Endothelial cell of umbilical vein (primary cell): Measurements from ENCODE around the gene CPSF3. TPM values are rescaled to one million over a fixed set of nuclear protein-coding genes. Genes with fewer than 3 reads are reported as not detected.

Experiments
- BruUV-seq: library from RNA; stranded (reverse); fragments of 400-500 nt; replicated peaks from 2 replicates; lab custom pipeline; 2021; lab: Mats Ljungman, UMichigan
- CTCF ChIA-PET: fragments of 300-600, 350-600 bp; sonication (Branson Sonifier 250); formaldehyde crosslinking; loops from one replicate; lab custom pipeline; 2021; ENCODE audit warnings: antibody characterized with exemption, inconsistent platforms; lab: Charles Lee
- POLR2A ChIA-PET: fragments of 300-600, 350-600 bp; sonication (Branson Sonifier 250); formaldehyde crosslinking; loops from one replicate; lab custom pipeline; 2021; ENCODE audit warnings: antibody characterized with exemption, inconsistent platforms; lab: Charles Lee
- DNase-seq: peaks from one replicate; pipeline ENCODE4 v3.0.0-alpha.2; 2011; ENCODE audit warnings: low read depth, low spot score
- FAIRE-seq: peaks from 2 replicates; lab custom pipeline; 2011; peaks lifted over from hg19 to GRCh38; lab: Jason Lieb, UNC
- H2AFZ ChIP-seq: 2 replicates; pipeline ENCODE4 v1.6.0; 2012; ENCODE audit warnings: low read depth, low read length, control low read depth, inconsistent platforms
- H3K27ac ChIP-seq: 2 replicates; pipeline ENCODE4 v1.5.1; 2011; ENCODE audit warnings: low read depth, mild to moderate bottlenecking, control low read depth, low read length, moderate library complexity; ENCODE audit not compliant: insufficient read depth
- H3K27me3 ChIP-seq, 2 experiments: 2 replicates each; pipeline versions ENCODE4 v1.6.0 to v1.6.1; 2011; ENCODE audit warnings: low read length in 2 of 2, mixed read lengths in 1 of 2; ENCODE audit not compliant: control insufficient read depth in 2 of 2, insufficient read depth in 2 of 2
- H3K36me3 ChIP-seq, 2 experiments: 2 replicates in 1 of 2; 3 replicates in 1 of 2; pipeline ENCODE4 v1.5.1; 2011; ENCODE audit warnings: low read length in 2 of 2, mild to moderate bottlenecking in 1 of 2, moderate library complexity in 1 of 2; ENCODE audit not compliant: control insufficient read depth in 2 of 2, insufficient read depth in 2 of 2; ENCODE audit errors: extremely low read depth in 1 of 2
- H3K4me1 ChIP-seq: 3 replicates; pipeline ENCODE4 v1.5.1; 2011; ENCODE audit warnings: mild to moderate bottlenecking, low read length; ENCODE audit not compliant: control insufficient read depth, insufficient read depth; ENCODE audit errors: extremely low read depth
- H3K4me2 ChIP-seq: 2 replicates; pipeline ENCODE4 v1.6.1; 2011; ENCODE audit warnings: low read length, control low read depth, mixed read lengths; ENCODE audit not compliant: insufficient read depth
- H3K4me3 ChIP-seq, 3 experiments: fragments of 200-600 bp in 1 of 3; sonication (generic), shearing (Covaris generic) in 1 of 3; replicated peaks in 1 of 3; 2 replicates each; pipeline ENCODE4 v1.5.1; 2011 to 2016; ENCODE audit warnings: control low read depth in 3 of 3, low read length in 3 of 3, mild to moderate bottlenecking in 2 of 3, inconsistent platforms in 1 of 3, low read depth in 1 of 3, moderate library complexity in 1 of 3; ENCODE audit not compliant: insufficient read depth in 1 of 3
- H3K79me2 ChIP-seq: 2 replicates; pipeline ENCODE4 v1.6.0; 2012; ENCODE audit warnings: low read length, inconsistent platforms; ENCODE audit not compliant: control insufficient read depth, insufficient read depth
- H3K9ac ChIP-seq: replicated peaks from 2 replicates; pipeline ENCODE3; 2011; ENCODE audit warnings: low read length, control low read depth; ENCODE audit not compliant: insufficient read depth; ENCODE audit errors: extremely low read depth
- H3K9me1 ChIP-seq: replicated peaks from 3 replicates; pipeline ENCODE4 v1.6.0; 2011; ENCODE audit warnings: mild to moderate bottlenecking, low read length; ENCODE audit not compliant: control insufficient read depth, insufficient read depth; ENCODE audit errors: extremely low read depth
- H3K9me3 ChIP-seq: replicated peaks from 2 replicates; pipeline ENCODE4 v1.5.1; 2012; ENCODE audit warnings: low read length, inconsistent platforms; ENCODE audit not compliant: control insufficient read depth, insufficient read depth
- H4K20me1 ChIP-seq: replicated peaks from 2 replicates; pipeline ENCODE3; 2011; ENCODE audit warnings: mild to moderate bottlenecking, low read length; ENCODE audit not compliant: control insufficient read depth, insufficient read depth; ENCODE audit errors: extremely low read depth
- EZH2 ChIP-seq: IDR thresholded peaks from 2 replicates; pipeline ENCODE4 v1.6.1; 2012; ENCODE audit warnings: borderline replicate concordance, low read depth, mild to moderate bottlenecking, moderate library complexity, low read length, inconsistent platforms; ENCODE audit not compliant: severe bottlenecking
- FOS ChIP-seq: IDR thresholded peaks from 2 replicates; pipeline ENCODE4 v1.6.1; 2011; ENCODE audit warnings: mild to moderate bottlenecking, low read length, moderate library complexity, borderline replicate concordance; ENCODE audit not compliant: insufficient read depth
- GATA2 ChIP-seq: IDR thresholded peaks from 2 replicates; pipeline ENCODE4 v1.7.0; 2011; ENCODE audit warnings: low read depth, mild to moderate bottlenecking, moderate library complexity, mixed read lengths, low read length; ENCODE audit not compliant: insufficient read length, insufficient read depth
- JUN ChIP-seq: IDR thresholded peaks from 2 replicates; pipeline ENCODE4 v1.6.1; 2011; ENCODE audit warnings: borderline replicate concordance, low read depth; ENCODE audit not compliant: insufficient read length, insufficient read depth
- MYC ChIP-seq: IDR thresholded peaks from one replicate; pipeline ENCODE4 v1.6.1; 2011; ENCODE audit warnings: mild to moderate bottlenecking, low read depth, low read length
- POLR2A ChIP-seq: IDR thresholded peaks from 2 replicates; pipeline ENCODE4 v1.6.1; 2012; ENCODE audit warnings: low read depth, mild to moderate bottlenecking, control low read depth, low read length
- POLR2AphosphoS5 ChIP-seq: IDR thresholded peaks from 2 replicates; pipeline ENCODE4 v1.6.1; 2012; ENCODE audit warnings: low read depth, mild to moderate bottlenecking, control low read depth, low read length, moderate library complexity; ENCODE audit not compliant: insufficient read depth
- dilution Hi-C: fragments of 300-500 bp; cut with MboI; formaldehyde crosslinking; loops from one replicate; pipeline ENCODE4 v1.15.0; 2019; ENCODE audit warnings: low sequenced_read_pairs; ENCODE audit not compliant: extremely low pct_ligation_motif_present
- intact Hi-C: fragments of 100-400 bp; cut with micrococcal nuclease; formaldehyde crosslinking; loops from one replicate; pipeline ENCODE4 v1.10.0; 2022
- polyA plus RNA-seq, 4 experiments: library from polyadenylated mRNA; depleted of rRNA in 3 of 4; stranded (reverse) in 3 of 4; unstranded in 1 of 4; fragments of >200 nt; gene quantifications; 2 replicates each; pipeline versions ENCODE4 v1.2.1 to v1.2.3, GENCODE V29; 2011 to 2012; ENCODE audit warnings: missing spikeins in 1 of 4
- total RNA-seq: library from RNA; stranded (reverse); gene quantifications from 2 replicates; pipeline ENCODE4 v1.2.3, GENCODE V29; 2021
- TF ChIP-seq, protein P1 (sequence below), 2 donors: IDR thresholded peaks; 1 replicate in 1 of 2; 2 replicates in 1 of 2; pipeline ENCODE4 v1.5.1; 2011; ENCODE audit warnings: low read length in 2 of 2, mild to moderate bottlenecking in 2 of 2, moderate library complexity in 2 of 2, control low read depth in 1 of 2, inconsistent platforms in 1 of 2, low read depth in 1 of 2; ENCODE audit not compliant: insufficient read depth in 1 of 2; ENCODE audit errors: extremely low read depth in 1 of 2
- TF ChIP-seq, protein P2 (sequence below): IDR thresholded peaks from 2 replicates; pipeline ENCODE4 v1.6.1; 2011; ENCODE audit not compliant: insufficient read depth, insufficient read length

CPSF3 gene
- total and polyA plus RNA-seq, 2 donors (not counting 3 experiments of a cell fraction or from before 2014, with no cell fraction given), result 13.7 to 35.6 TPM

DNA sequence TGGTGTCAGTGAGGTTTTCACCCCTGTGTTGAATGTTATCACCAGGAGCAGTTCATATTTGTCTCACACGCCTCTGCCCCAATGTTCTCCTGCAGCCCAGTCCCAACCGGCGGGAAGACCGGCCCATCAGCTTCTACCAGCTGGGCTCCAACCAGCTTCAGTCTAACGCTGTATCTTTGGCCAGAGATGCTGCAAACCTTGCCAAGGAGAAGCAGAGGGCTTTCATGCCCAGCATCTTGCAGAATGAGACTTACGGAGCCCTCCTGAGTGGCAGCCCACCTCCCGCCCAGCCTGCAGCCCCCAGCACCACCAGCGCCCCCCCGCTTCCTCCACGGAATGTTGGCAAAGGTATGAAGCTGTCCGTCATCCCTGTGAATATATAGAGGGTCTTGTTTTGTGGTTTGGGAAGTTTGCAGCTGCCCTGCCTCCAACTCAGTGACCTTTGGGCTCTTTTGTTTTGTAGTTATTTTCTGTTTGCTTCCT is 35.2 kb upstream of the CPSF3 start:
- ChIA-PET CTCF (no interaction called here), POLR2A (no interaction called here)
- Histone ChIP-seq H3K9me1 (no peaks in the 10 kb centered on the region), H3K27me3 (no peaks in the 10 kb centered on the region), H3K4me2 (no peak overlapping the region), H3K36me3 (peaks cover 33 to 58% of the 10 kb centered on the region in 2 experiments), H3K4me3 (no peak overlapping the region), H3K4me1 (no peaks in the 10 kb centered on the region), H3K79me2 (no peaks in the 10 kb centered on the region), H4K20me1 (no peaks in the 10 kb centered on the region), H3K27ac (no peak overlapping the region), H2AFZ (no peak overlapping the region), H3K9me3 (no peaks in the 10 kb centered on the region), H3K9ac (no peak overlapping the region)
- no TSS peak for BruUV-seq
- dilution Hi-C loops (no loop called here), intact Hi-C loops (no loop called here)
- FAIRE-seq (no peak), DNase-seq (no peak)
- TF ChIP-seq JUN (no peak), POLR2AphosphoS5 (no peak), EZH2 (no peak), FOS (no peak), MYC (no peak), POLR2A (no peak), GATA2 (no peak)
- TF ChIP-seq, protein P1, sequence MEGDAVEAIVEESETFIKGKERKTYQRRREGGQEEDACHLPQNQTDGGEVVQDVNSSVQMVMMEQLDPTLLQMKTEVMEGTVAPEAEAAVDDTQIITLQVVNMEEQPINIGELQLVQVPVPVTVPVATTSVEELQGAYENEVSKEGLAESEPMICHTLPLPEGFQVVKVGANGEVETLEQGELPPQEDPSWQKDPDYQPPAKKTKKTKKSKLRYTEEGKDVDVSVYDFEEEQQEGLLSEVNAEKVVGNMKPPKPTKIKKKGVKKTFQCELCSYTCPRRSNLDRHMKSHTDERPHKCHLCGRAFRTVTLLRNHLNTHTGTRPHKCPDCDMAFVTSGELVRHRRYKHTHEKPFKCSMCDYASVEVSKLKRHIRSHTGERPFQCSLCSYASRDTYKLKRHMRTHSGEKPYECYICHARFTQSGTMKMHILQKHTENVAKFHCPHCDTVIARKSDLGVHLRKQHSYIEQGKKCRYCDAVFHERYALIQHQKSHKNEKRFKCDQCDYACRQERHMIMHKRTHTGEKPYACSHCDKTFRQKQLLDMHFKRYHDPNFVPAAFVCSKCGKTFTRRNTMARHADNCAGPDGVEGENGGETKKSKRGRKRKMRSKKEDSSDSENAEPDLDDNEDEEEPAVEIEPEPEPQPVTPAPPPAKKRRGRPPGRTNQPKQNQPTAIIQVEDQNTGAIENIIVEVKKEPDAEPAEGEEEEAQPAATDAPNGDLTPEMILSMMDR (IDR thresholded peaks at IDR 0.05; ENCODE audit: extremely low read depth in 1 of 2, insufficient read depth in 1 of 2, low read depth in 1 of 2, low read length in 2 of 2), result no peak
- TF ChIP-seq, protein P2, sequence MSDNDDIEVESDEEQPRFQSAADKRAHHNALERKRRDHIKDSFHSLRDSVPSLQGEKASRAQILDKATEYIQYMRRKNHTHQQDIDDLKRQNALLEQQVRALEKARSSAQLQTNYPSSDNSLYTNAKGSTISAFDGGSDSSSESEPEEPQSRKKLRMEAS, result no peak
